Stimulated activated CD4-positive, alpha-beta T cell treated with anti-CD3 and anti-CD28 coated beads, Interleukin-12 subunit alpha, Interleukin-12 subunit beta, amount 100 ng/mL, for 4 hours (primary cell): ENCODE measurements around the gene ROBO3.

ENCODE experiments used
- DNase-seq: peaks from one replicate; pipeline ENCODE4 v3.0.0-alpha.2; 2020

ROBO3 gene

GRCh38 chr11:124893781-124894401 lies 28.7 kb downstream of the ROBO3 start:
- DNase-seq = no peak

DNA sequence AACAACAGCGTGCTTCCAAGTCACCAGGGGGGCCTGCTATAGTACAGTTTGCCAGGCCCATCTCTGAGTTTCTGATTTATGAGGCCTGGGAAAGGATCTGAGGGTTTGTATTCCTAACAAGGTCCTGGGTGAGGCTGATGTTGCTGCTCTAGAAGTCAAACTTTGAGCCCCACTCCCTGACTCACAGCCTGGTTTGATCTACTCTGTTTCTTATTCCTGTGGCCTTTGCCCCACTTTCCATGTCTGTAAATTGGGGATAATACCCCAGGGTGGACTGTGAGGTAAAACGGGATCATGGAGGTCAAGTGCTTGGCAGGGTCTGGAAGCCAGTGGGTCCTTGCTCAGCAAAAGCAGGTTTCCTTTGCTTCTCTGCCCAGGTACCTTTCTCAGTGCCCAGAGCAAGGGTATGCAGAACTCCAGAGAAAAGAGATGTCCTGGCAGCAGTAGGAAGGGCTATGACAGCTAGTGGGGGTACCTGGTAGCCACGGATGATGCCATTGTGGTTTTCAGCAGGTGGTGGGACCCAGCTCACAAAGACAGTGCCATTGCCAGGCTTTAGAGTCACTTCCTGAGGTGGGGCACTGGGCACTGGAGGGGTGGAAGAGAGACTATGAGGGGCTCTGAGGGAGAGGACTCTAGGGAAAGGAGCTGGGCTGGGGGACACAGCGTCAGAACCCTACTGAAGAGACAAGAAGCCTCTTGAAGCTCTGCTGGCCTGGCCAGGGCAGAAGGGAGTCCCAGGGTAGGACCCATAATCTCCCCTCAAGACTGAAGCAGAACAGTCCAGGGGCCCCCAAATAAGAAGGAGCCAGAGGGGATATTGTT lies 29.6 kb downstream of the ROBO3 start:
- DNase-seq = no peak

DNA sequence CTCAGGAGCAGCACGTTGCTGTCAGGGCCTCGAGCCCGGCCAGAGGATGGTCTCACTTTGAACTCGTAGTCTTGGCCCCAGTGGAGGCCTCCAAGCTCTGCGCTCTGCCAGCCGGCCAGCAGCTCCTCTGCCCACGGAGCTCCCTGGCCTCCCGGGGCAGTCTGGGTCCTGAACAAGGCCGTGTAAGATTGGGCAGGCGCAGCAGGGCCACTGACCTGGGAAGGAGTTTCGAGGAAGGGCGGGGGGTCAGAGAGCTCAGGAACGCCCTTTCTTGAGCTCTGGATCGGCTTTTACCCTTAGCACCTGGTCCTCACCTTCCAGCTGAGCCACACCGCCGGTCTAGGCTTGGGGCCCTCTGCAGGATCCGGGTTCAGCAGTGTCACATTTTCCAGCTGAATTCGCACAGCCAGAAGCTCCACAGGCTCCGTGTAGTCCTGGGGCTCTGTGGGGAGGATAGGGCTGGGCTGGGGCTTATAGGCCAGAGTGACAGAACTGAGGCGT lies 30.3 kb downstream of the ROBO3 start:
- DNase-seq = no peak

DNA sequence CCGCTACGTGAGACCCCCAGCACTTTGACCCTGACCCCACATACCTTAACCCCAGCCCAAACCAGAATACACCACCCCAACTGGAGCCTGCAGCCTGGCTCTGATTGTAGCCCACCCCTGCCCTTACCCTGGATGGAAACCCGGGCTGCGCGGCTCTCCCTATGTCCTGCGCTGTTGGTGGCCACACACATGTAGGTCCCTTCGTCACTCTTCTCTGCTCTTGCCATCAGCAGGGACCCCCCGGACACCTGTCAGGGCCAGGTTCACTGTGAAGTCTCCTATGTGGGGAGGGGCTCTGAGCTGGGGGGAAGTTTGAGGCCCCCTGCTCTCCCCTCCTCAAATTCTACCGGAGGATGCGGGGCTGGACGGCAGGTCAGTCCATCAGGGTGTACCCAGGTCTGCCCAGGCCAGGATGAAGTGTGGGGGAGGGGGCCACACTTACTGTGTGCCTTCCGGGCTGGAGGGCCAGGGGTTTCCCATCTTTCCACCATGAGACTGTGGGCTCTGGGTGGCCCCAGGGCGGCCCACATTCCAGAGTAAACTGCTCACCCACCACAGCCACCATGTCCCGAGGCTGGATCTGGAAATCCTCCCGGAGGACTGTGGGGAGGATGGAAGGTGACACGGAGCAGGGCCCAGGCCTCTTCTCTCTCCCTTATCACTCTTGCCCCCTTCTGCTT lies 31.0 kb downstream of the ROBO3 start:
- DNase-seq = no peak

- no peak for DNase-seq
These were observed 31.7 kb downstream of the ROBO3 start for GRCh38 chr11:124896821-124897391.

- DNase-seq = no peak
These were observed 32.5 kb downstream of the ROBO3 start, which contains the start of gene ROBO4 for GRCh38 chr11:124897674-124898262. Gene ROBO4 (minus strand): TSS chr11:124897865. CDS start chr11:124897795, 70 bp downstream.

- DNase-seq = no peak
These were observed 33.0 kb downstream of the ROBO3 start for GRCh38 chr11:124898263-124898680.

- DNase-seq = no peak
These were observed 33.5 kb downstream of the ROBO3 start for GRCh38 chr11:124898711-124899110.

- no peak for DNase-seq
These were observed 34.3 kb downstream of the ROBO3 start for GRCh38 chr11:124899383-124900145.

DNA sequence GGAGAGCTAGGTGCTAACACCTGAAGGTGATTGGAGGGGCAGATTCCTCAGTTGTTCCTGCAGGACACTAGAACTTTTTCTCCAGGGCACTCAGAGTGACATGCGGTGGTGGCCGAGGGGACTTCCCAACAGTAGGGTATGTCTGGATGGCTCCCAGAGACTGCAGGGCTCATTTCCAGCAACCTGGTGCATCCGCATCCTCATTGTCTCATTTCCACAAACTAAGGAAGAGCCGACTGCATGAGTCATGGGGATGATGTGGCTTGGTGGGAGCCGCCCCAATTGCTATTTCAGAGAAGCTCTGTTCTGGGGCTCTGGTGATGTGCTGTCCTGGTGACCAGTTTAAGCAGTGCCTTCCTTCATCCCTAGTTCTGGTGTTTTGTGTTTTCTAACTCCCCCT lies 35.2 kb downstream of the ROBO3 start:
- no peak for DNase-seq

GRCh38 chr11:124902616-124903015 lies 37.4 kb downstream of the ROBO3 start:
- DNase-seq = no peak

DNA sequence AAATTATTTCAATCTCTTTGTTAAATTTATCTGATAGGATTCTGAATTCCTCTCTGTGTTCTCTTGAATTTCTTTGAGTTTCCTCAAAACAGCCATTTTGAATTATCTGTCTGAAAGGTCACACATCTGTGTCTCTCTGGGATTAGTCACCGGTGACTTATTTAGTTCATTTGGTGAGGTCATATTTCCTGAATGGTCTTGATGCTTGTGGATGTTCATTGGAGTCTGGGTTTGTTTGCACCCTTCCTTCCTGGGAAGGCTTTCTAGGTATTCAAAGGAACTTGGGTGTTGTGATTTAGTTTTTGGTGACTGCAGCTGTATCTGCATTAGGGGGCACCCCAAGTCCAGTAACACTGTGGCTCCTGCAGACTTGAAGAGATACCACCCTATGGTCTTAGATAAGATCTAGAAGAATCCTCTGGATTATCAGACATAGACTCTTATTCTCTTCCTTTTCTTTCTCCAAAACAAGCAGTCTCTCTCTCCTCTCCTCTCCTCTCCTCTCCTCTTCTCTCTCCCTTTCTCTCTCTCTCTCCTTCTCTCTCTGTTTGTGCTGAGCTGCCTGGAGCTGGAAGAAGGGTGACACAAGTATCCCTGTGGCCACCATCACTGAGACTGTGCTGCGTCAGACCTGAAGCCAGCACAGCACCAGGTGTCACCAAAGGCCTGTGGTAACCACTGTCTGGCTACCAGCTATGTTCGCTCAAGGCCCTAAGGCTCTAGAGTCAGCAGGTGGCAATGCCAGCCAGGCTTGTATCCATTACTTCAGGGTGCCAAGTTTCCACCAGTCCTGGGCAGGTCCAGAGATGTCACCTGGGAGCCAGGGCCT lies 50.5 kb downstream of the ROBO3 start:
- DNase-seq = no peak

- DNase-seq = no peak
These were observed 51.1 kb downstream of the ROBO3 start for GRCh38 chr11:124916370-124916710.

GRCh38 chr11:124917115-124917637 lies 51.9 kb downstream of the ROBO3 start:
- DNase-seq = no peak

DNA sequence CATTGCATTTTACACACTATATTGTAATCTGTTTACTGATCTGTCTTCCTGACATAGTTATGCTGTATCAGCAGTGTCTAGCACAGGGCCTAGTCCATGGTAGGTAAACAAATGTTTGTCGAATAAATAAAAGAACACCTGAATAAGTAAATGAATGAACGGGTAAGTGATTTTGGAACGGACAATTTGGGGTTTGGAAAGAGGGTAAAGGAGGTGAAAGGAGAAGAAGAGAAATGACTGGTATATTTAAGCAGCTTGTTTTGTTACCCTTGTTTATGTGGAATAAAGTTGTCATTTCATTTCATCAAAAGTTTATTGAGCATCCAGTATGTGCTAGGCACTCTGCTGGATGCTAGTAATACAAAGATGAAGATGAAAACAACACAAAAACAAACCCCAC lies 53.7 kb downstream of the ROBO3 start, which contains the start of gene HEPN1:
Gene HEPN1, plus strand, starts transcription at position 301 of the 400 bp plus-strand sequence.
- no peak for DNase-seq

- DNase-seq = no peak
These were observed 54.7 kb downstream of the ROBO3 start for GRCh38 chr11:124919898-124920297.

GRCh38 chr11:124920356-124920755 lies 55.1 kb downstream of the ROBO3 start:
- no peak for DNase-seq

GRCh38 chr11:124920870-124921609 lies 55.8 kb downstream of the ROBO3 start:
- DNase-seq = peak; percentile 73

- no peak for DNase-seq
These were observed 57.6 kb downstream of the ROBO3 start for GRCh38 chr11:124922831-124923230.

GRCh38 chr11:124923296-124923695 lies 58.1 kb downstream of the ROBO3 start:
- DNase-seq = no peak
